OCI-LY1 (cell line): Measurements from ENCODE around the gene PDE3A.

Source experiments
- H2AFZ ChIP-seq: fragments of 200-600 bp; sonication (generic), shearing (Covaris generic); 2 replicates; pipeline ENCODE4 v1.6.0; 2014; ENCODE audit warnings: antibody characterized with exemption, mild to moderate bottlenecking, low read length
- H3F3A ChIP-seq: fragments of 200-600 bp; sonication (generic), shearing (Covaris generic); 2 replicates; pipeline ENCODE4 v1.6.0; 2014; ENCODE audit warnings: mild to moderate bottlenecking, antibody characterized with exemption, low read length, moderate library complexity; ENCODE audit not compliant: insufficient read depth
- H3K27ac ChIP-seq: fragments of 200-600 bp; sonication (generic); 2 replicates; pipeline ENCODE4 v1.5.1; 2014; ENCODE audit warnings: low read length, mixed run types, mild to moderate bottlenecking, low read depth; ENCODE audit not compliant: poor library complexity, severe bottlenecking
- H3K27me3 ChIP-seq: fragments of 200-600 bp; sonication (generic); 2 replicates; pipeline ENCODE4 v1.6.0; 2014; ENCODE audit warnings: antibody characterized with exemption, mild to moderate bottlenecking, low read length, moderate library complexity; ENCODE audit not compliant: insufficient read depth
- H3K36me3 ChIP-seq: fragments of 200-600 bp; sonication (generic); 2 replicates; pipeline ENCODE4 v1.6.1; 2014; ENCODE audit warnings: mild to moderate bottlenecking, antibody characterized with exemption, low read length, moderate library complexity, mixed read lengths; ENCODE audit not compliant: insufficient read depth
- H3K4me1 ChIP-seq: fragments of 200-600 bp; sonication (generic); 2 replicates; pipeline ENCODE4 v1.5.1; 2014; ENCODE audit warnings: mild to moderate bottlenecking, low read length, moderate library complexity; ENCODE audit not compliant: insufficient read depth, severe bottlenecking
- H3K4me2 ChIP-seq: fragments of 200-600 bp; sonication (generic), shearing (Covaris generic); 2 replicates; pipeline ENCODE4 v1.6.1; 2014; ENCODE audit warnings: low read length
- H3K4me3 ChIP-seq: fragments of 200-600 bp; sonication (generic); 2 replicates; pipeline ENCODE4 v1.5.1; 2014; ENCODE audit warnings: low read length, low read depth, mild to moderate bottlenecking, mixed read lengths; ENCODE audit not compliant: poor library complexity, severe bottlenecking
- H3K79me2 ChIP-seq: fragments of 200-600 bp; shearing (Covaris generic); 2 replicates; pipeline ENCODE4 v1.6.1; 2016; ENCODE audit warnings: mixed run types, low read length, mixed read lengths; ENCODE audit not compliant: insufficient read depth
- H3K9ac ChIP-seq: fragments of 200-600 bp; sonication (generic), shearing (Covaris generic); 2 replicates; pipeline ENCODE4 v1.6.1; 2014; ENCODE audit warnings: mild to moderate bottlenecking, low read length, mixed read lengths
- H3K9me2 ChIP-seq: fragments of 200-600 bp; sonication (generic), shearing (Covaris generic); 2 replicates; pipeline ENCODE4 v1.6.1; 2014; ENCODE audit warnings: low read depth, mild to moderate bottlenecking, low read length, mixed read lengths
- H3K9me3 ChIP-seq: fragments of 200-600 bp; shearing (Covaris generic); 2 replicates; pipeline ENCODE4 v1.6.1; 2014; ENCODE audit warnings: low read length, mixed read lengths
- H4K20me1 ChIP-seq: fragments of 200-600 bp; sonication (generic), shearing (Covaris generic); 2 replicates; pipeline ENCODE4 v1.6.0; 2016; ENCODE audit warnings: mild to moderate bottlenecking, low read length; ENCODE audit not compliant: insufficient read depth
- CTCF ChIP-seq: fragments of 200-600 bp; sonication (generic), shearing (Covaris generic); IDR thresholded peaks from 2 replicates; pipeline ENCODE4 v1.5.1; 2017; ENCODE audit warnings: mild to moderate bottlenecking, antibody characterized with exemption, low read length, moderate library complexity, mixed read lengths
- EZH2 ChIP-seq: fragments of 200-600 bp; sonication (generic), shearing (Covaris generic); IDR thresholded peaks from 2 replicates; pipeline ENCODE4 v1.8.0; 2017; ENCODE audit warnings: borderline replicate concordance, mixed run types, mild to moderate bottlenecking, antibody characterized with exemption, low read length, moderate library complexity, mixed read lengths

Gene PDE3A

GRCh38 chr12:20508359-20508758, 140.0 kb downstream of the PDE3A start:
- Histone ChIP-seq H3K9me3 (no peaks in the 10 kb centered on the region), H3K9me2 (no peaks in the 10 kb centered on the region), H3K4me3 (no peak overlapping the region), H2AFZ (no peak overlapping the region), H3F3A (peaks cover 3% of the 10 kb centered on the region; the same call in 1 of the 2 replicates), H3K27me3 (no peaks in the 10 kb centered on the region), H3K4me1 (no peaks in the 10 kb centered on the region), H3K79me2 (no peaks in the 10 kb centered on the region), H3K9ac (no peak overlapping the region), H3K4me2 (no peak overlapping the region), H3K27ac (no peak overlapping the region), H3K36me3 (no peaks in the 10 kb centered on the region), H4K20me1 (no peaks in the 10 kb centered on the region)
- no peak for TF ChIP-seq CTCF
- TF ChIP-seq EZH2: no peak

DNA sequence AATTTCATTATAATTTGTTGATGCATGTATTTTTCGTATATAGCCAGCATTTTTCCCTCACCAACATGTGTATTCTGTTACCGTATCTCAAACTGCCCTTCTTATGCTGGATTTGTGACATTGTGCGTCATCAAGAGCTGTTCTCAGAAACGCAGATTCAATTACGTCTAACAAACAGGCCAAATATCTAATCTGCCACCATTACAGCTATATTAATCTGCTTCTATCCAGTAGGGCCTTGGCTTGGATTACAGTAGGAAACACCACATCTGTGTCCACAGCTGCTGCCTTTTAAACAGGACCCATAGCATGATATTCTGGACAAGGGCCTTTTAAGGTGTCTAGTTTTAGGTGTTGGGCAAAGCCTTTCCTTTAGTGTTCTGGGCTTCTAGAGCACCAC, 140.6 kb downstream of the PDE3A start:
- H2AFZ ChIP-seq: no peak overlapping the region
- no peaks in the 10 kb centered on the region for H3K27me3 ChIP-seq
- H3F3A ChIP-seq: peaks cover 3% of the 10 kb centered on the region; the same call in 1 of the 2 replicates
- H3K9me3 ChIP-seq: no peaks in the 10 kb centered on the region
- H3K4me1 ChIP-seq: no peaks in the 10 kb centered on the region
- H4K20me1 ChIP-seq: no peaks in the 10 kb centered on the region
- no peaks in the 10 kb centered on the region for H3K79me2 ChIP-seq
- H3K4me3 ChIP-seq: no peak overlapping the region
- H3K9me2 ChIP-seq: no peaks in the 10 kb centered on the region
- no peak overlapping the region for H3K9ac ChIP-seq
- no peaks in the 10 kb centered on the region for H3K36me3 ChIP-seq
- no peak for TF ChIP-seq CTCF
- H3K27ac ChIP-seq: no peak overlapping the region
- no peak overlapping the region for H3K4me2 ChIP-seq

DNA sequence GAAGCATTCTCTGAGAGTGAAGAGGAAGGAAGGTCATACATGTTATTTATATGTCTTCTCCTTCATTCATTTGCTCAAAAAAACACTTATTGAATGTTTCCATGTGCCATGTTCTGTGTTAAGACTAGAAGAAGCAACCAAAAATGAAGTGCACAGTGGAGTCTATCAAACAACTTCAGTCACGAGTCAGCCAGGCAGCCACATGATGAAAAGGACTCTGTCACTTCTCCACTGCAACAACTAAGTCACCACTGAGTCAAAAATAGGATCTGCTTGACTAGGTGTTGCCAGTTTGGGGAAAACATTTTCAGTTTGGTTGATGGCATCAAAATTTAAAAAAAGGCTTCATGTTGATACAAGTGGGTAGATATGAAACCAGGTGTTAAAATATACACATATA, 142.5 kb downstream of the PDE3A start:
- no peaks in the 10 kb centered on the region for H3K36me3 ChIP-seq
- H3F3A ChIP-seq: peaks cover 3% of the 10 kb centered on the region; the same call in 1 of the 2 replicates
- no peak overlapping the region for H3K27ac ChIP-seq
- no peaks in the 10 kb centered on the region for H3K4me1 ChIP-seq
- TF ChIP-seq EZH2 (no peak), CTCF (no peak)
- H3K4me2 ChIP-seq: no peak overlapping the region
- no peaks in the 10 kb centered on the region for H3K9me3 ChIP-seq
- H3K27me3 ChIP-seq: no peaks in the 10 kb centered on the region
- H3K79me2 ChIP-seq: no peaks in the 10 kb centered on the region
- no peak overlapping the region for H2AFZ ChIP-seq
- no peaks in the 10 kb centered on the region for H3K9me2 ChIP-seq
- no peak overlapping the region for H3K4me3 ChIP-seq
- H3K9ac ChIP-seq: no peak overlapping the region
- no peaks in the 10 kb centered on the region for H4K20me1 ChIP-seq
